NCI-H1930 (cell line): Measurements from ENCODE around the gene SLC35E3.
"Not testable (repeated sequence)": the region's sequence is repeated elsewhere in the genome, so short reads cannot be mapped to it uniquely, and the experiment has no call there.

ENCODE experiments used
- DNase-seq, 2 experiments: peaks; one replicate each; lab custom pipeline; 2025; lab: John Stamatoyannopoulos, UW

Gene SLC35E3

DNA sequence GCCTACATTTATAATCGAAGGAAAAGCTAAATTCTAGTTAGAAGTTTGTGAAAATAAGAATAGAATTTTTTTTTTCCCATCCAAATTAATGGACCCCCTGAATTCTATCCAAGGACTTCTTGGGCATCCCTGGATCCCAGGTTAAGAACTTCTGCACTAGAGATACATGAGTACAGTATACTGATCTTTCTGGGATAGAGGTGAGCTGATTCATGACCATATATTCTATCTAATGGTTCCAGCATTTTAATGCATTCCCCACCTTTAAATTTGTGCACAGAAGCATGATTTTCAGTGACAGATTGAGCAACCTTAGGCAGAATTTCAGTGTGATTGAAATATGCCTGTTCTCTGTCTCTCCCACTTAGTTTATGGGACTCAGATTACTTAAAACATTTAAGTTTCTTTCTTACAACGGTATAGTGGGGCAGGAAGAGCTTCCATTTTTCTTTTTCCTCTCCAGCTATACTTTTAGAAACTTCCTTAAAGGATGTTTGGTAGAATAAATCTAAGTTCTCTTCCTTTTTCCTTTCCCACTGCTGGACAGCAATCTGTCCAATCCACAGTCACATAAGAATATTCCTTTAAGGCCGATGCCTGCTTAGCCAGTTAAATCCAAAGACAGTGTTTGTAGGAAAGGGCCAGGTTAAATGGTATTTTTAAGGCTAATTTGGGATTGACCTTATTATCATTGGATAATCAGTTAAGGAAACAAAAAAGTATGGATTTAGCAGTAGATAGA, 68.7 kb downstream of the SLC35E3 start:
- DNase-seq: no peak

- DNase-seq: no peak
These were observed 69.4 kb downstream of the SLC35E3 start for GRCh38 chr12:68815232-68815927.

GRCh38 chr12:68815928-68816800, 70.2 kb downstream of the SLC35E3 start:
- no peak for DNase-seq

GRCh38 chr12:68819481-68819880, 73.5 kb downstream of the SLC35E3 start:
- DNase-seq: not testable (repeated sequence)

- no peak for DNase-seq
These were observed 75.6 kb downstream of the SLC35E3 start for GRCh38 chr12:68821357-68822188.

- no peak for DNase-seq
These were observed 77.7 kb downstream of the SLC35E3 start for GRCh38 chr12:68823696-68824095.

DNA sequence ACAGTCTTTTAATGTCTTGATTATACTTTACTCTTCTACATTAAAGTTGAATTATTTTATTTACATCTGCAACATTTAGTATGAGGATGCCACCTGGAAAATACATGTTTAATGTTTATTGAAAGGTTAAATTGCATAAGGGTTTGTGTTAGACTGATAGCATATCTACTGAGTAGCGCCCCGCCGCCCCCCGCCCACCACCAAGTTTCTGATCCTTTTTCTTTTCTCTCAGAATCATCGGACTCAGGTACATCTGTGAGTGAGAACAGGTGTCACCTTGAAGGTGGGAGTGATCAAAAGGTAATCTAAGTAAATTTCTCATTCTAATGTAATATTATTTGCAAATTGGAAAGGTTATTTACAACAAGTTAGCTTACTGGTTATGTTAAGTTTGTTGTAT, 78.2 kb downstream of the SLC35E3 start:
- no peak for DNase-seq

- no peak for DNase-seq
These were observed 78.7 kb downstream of the SLC35E3 start for GRCh38 chr12:68824597-68825250.

DNA sequence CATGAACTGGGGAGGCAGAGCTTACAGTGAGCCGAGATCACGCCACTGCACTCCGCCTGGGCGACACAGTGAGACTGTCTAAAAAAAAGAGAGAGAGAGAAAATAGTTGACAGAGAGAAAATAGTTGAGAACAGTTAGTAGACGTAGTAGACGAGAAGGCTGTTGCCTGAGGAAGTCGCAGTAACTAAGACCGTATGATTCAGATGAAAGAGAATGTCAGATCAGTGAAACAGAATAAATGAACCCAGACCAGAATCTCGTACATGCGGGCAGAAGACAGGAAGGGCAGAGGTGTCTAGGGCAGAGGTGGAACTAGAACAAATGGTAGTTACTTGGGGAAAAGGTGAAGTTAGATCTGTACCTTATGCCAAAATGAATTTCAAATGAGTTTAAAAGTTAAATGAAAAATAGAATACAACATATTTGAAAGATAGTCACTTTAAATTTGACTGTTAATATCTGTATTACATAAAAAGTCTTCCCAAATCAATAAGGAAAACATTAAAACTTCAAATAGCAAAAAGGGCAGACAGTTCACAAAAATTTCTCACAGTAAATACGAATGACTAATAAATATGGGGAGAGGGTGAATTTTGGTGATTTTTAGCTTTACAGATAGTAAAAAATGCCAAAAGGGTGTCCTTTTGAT, 79.7 kb downstream of the SLC35E3 start:
- DNase-seq: no peak

DNA sequence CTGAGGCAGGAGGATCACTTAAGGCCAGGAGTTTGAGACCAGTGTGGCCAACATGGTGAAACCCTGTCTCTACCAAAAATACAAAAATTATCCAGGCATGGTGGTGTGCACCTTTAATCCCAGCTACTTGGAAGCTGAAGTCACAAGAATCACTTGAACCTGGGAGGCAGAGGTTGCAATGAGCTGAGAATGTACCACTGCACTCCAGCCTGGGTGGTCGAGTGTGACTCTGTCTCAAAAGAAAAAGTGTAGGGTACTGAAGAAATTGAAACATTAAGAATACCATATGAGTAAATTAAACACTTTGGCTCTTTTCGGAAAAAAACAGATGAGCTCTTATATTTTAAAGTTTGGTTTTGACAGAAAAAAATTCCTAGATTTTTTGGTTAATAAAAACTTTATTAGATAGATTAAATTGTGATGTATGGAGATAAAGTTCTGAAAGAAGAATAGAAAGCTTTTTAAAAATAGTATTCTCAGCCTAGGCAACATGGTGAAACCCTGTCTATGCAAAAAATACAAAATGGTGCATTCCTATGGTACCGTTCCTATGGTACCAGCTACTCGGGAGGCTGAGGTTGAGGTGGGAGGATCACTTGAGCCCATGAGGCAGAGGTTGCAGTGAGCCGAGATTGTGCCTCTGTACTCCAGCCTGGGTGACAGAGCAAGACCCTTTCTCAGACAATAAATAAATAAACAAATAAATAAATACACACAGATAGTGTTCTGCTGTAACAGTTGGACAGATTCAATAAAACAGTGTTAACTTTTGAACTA, 82.1 kb downstream of the SLC35E3 start:
- DNase-seq: no peak

DNA sequence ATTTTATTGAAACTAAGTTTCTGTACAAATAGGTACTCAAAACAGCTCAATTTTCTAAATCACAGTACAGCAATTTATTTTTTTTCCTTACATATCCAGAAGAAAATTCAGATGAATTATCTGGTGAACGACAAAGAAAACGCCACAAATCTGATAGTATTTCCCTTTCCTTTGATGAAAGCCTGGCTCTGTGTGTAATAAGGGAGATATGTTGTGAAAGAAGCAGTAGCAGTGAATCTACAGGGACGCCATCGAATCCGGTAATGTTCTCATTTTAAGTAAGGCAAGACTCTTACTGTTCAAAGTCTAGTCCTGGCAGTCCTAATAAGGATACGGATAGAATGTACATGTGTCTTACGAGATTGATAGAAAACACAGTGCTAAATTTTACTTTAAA, 82.7 kb downstream of the SLC35E3 start:
- no peak for DNase-seq
